ENCODE measurements around the gene SNX10. TPM values are rescaled to one million over a fixed set of nuclear protein-coding genes. Genes with fewer than 3 reads are reported as not detected.

Gene SNX10
- total RNA-seq, 4 donors from 2014 or later, result 1.5 to 5.9 (median 3.1) TPM; not detected in 1

DNA sequence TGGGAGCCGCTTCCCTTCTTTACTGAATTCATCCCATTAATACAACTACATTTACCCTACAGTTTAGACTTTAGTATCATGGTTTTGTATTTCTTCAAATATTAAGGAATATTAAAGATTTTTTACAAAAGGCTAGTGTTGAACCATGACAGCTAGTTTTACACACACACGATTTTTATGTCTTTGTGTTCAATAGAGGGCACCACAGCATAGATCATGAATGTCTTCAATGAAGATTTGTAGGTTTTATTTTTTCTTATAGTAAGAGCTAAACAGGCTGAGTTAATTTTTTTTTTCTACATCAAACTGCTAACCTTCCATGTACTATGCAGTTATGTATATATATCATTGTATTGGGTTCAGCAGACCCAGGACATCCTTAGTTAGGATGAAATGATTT lies 76.9 kb downstream of the SNX10 start:
- intact Hi-C loops (cut with DNase I; ENCODE audit: low total_unique reads), result loop anchor here (2.0 to 10.0 kb wide), 3 partner anchors 164 to 792 kb away; partner anchors contain the start of genes CBX3 and HNRNPA2B1
- 72 to 78% methylated on average over 2 of the region's 2 CpGs for WGBS, 2 donors (ENCODE audit: low coverage in 1 of 2)
- DNase-seq, result no peak
- H3K4me3 ChIP-seq, result no peak overlapping the region
- no peak overlapping the region for H3K27ac ChIP-seq
- H3K27me3 ChIP-seq, result peaks cover 48% of the 10 kb centered on the region
- no peaks in the 10 kb centered on the region for H3K36me3 ChIP-seq
- H3K9me3 ChIP-seq, result no peaks in the 10 kb centered on the region
- in situ Hi-C loops (cut with MboI; ENCODE audit: low pct_ligation_motif_present in 1 of 4, low pct_unique_long_range_greater_than_20kb in 1 of 4, low sequenced_read_pairs in 3 of 4), result loop anchor here (5.0 to 25.0 kb wide), 10 partner anchors 129 to 794 kb away; partner anchors contain the start of genes HOXA3 (in 2 of the 4), HOXA7 (in 2 of the 4), HOXA10 (in 1 of the 4) and HOXA9 (in 1 of the 4)
- no peak for TF ChIP-seq POLR2A (IDR thresholded peaks at IDR 0.05)
- peaks cover 0 to 13% (median 2%) of the 10 kb centered on the region in 4 donors for H3K4me1 ChIP-seq

DNA sequence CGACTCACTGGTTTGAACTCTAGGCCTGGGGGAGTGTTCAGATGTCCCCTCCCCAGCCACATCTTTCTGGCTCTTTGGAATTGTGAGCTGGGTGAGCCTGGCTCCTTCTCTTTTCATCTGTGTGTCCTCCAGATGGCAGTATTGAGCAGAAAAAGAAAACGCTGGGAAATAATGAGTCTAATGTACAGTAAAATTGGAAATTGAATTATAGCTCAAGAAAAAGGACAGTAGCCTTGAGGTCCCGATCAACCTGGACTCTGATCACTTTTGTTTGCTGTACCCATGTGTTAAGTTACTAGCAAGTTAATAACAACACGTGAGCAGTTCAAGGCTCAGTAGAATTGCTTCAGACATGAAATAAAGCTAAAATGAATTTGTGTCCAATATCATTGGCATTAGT lies 77.9 kb downstream of the SNX10 start:
- WGBS, 2 donors (ENCODE audit: low coverage in 1 of 2), result 0 to 5% methylated on average over 2 to 4 of the region's 4 CpGs
- TF ChIP-seq, protein P1, sequence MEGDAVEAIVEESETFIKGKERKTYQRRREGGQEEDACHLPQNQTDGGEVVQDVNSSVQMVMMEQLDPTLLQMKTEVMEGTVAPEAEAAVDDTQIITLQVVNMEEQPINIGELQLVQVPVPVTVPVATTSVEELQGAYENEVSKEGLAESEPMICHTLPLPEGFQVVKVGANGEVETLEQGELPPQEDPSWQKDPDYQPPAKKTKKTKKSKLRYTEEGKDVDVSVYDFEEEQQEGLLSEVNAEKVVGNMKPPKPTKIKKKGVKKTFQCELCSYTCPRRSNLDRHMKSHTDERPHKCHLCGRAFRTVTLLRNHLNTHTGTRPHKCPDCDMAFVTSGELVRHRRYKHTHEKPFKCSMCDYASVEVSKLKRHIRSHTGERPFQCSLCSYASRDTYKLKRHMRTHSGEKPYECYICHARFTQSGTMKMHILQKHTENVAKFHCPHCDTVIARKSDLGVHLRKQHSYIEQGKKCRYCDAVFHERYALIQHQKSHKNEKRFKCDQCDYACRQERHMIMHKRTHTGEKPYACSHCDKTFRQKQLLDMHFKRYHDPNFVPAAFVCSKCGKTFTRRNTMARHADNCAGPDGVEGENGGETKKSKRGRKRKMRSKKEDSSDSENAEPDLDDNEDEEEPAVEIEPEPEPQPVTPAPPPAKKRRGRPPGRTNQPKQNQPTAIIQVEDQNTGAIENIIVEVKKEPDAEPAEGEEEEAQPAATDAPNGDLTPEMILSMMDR (IDR thresholded peaks at IDR 0.05), result peak; percentile 74 to 80 (median 75)
- TF ChIP-seq POLR2A (IDR thresholded peaks at IDR 0.05), result no peak
- no peak for TF ChIP-seq EP300 (IDR thresholded peaks at IDR 0.05; ENCODE audit: low read depth)

DNA sequence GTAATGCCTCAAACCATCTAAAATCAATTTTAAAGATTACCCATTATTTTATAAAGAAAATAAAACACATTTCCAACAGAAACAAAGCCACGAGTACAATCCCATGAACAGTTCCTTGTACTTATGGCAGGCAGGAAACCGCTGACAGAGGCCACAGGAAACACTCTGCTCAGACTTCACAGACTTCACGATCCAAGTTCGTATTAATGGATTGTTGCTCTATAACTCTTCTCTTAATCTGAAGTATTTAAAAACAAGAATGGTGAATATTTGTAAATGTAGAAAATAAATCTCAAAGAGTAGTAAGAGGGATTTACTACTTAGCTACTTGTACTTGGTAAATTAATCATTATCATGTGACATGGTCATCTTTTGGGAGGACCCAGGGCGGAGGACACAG lies 78.3 kb downstream of the SNX10 start:
- Histone ChIP-seq H3K4me1 (peaks cover 0 to 8% (median under 1%) of the 10 kb centered on the region in 4 donors), H3K36me3 (no peaks in the 10 kb centered on the region), H3K27ac (no peak overlapping the region), H3K9me3 (no peaks in the 10 kb centered on the region), H3K27me3 (peaks cover 63% of the 10 kb centered on the region), H3K4me3 (no peak overlapping the region)
- intact Hi-C loops (cut with DNase I; ENCODE audit: low total_unique reads) (no loop called here), in situ Hi-C loops (cut with MboI; ENCODE audit: low pct_ligation_motif_present in 1 of 4, low pct_unique_long_range_greater_than_20kb in 1 of 4, low sequenced_read_pairs in 3 of 4) (loop anchor here (5.0 to 25.0 kb wide), 8 partner anchors 135 to 792 kb away; partner anchors contain the start of genes HOXA7 (in 2 of the 4), HOXA10 (in 1 of the 4), HOXA3 (in 1 of the 4) and HOXA9 (in 1 of the 4))
- no peak for DNase-seq
- 47 to 65% methylated on average over 5 of the region's 5 CpGs for WGBS, 2 donors (ENCODE audit: low coverage in 1 of 2)
- TF ChIP-seq EP300 (IDR thresholded peaks at IDR 0.05; ENCODE audit: low read depth), result no peak
- TF ChIP-seq, protein P1 (IDR thresholded peaks at IDR 0.05), result no peak
- TF ChIP-seq POLR2AphosphoS5 (IDR thresholded peaks at IDR 0.05), result no peak
- TF ChIP-seq POLR2A (IDR thresholded peaks at IDR 0.05), result no peak

More for the DNA sequence above, 77.9 kb downstream of the SNX10 start:
- Histone ChIP-seq H3K27ac (no peak overlapping the region), H3K9me3 (no peaks in the 10 kb centered on the region), H3K27me3 (peaks cover 59% of the 10 kb centered on the region), H3K4me3 (no peak overlapping the region), H3K4me1 (peaks cover 0 to 12% (median 1%) of the 10 kb centered on the region in 4 donors), H3K36me3 (no peaks in the 10 kb centered on the region)
- peak; percentile 20 for DNase-seq
- in situ Hi-C loops (cut with MboI; ENCODE audit: low pct_ligation_motif_present in 1 of 4, low pct_unique_long_range_greater_than_20kb in 1 of 4, low sequenced_read_pairs in 3 of 4), result loop anchor here (5.0 to 25.0 kb wide), 10 partner anchors 128 to 793 kb away; partner anchors contain the start of genes HOXA3 (in 2 of the 4), HOXA7 (in 2 of the 4), HOXA10 (in 1 of the 4) and HOXA9 (in 1 of the 4)
- intact Hi-C loops (cut with DNase I; ENCODE audit: low total_unique reads), result loop anchor here (2.0 to 10.0 kb wide), 3 partner anchors 165 to 791 kb away; partner anchors contain the start of genes CBX3 and HNRNPA2B1

DNA sequence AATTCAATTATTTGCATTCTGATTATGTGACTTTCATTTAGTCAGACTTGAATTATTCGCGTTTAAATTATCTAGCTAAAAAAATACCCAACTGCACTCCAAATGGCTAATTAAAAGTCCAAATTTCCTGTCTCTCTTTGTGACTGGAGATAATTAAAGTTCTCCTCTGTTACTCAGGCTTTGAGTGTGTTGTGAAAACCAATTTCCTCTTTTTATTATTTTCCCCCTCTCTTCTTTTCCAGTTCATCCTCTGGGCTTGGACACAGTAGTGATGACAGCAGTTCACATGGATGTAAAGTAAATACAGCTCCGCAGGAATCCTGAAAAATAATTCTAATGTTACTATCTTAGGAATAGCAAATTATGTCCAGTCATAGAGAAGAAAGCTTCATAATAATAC lies 80.6 kb downstream of the SNX10 start:
- Histone ChIP-seq H3K27ac (no peak overlapping the region), H3K36me3 (no peaks in the 10 kb centered on the region), H3K9me3 (no peaks in the 10 kb centered on the region), H3K27me3 (peaks cover 82% of the 10 kb centered on the region), H3K4me3 (no peak overlapping the region), H3K4me1 (peaks cover 0 to 21% (median 9%) of the 10 kb centered on the region in 4 donors)
- TF ChIP-seq EP300 (IDR thresholded peaks at IDR 0.05; ENCODE audit: low read depth) (no peak), POLR2AphosphoS5 (IDR thresholded peaks at IDR 0.05) (no peak), POLR2A (IDR thresholded peaks at IDR 0.05) (no peak)
- TF ChIP-seq, protein P1 (IDR thresholded peaks at IDR 0.05), result no peak
- in situ Hi-C loops (cut with MboI; ENCODE audit: low pct_ligation_motif_present in 1 of 4, low pct_unique_long_range_greater_than_20kb in 1 of 4, low sequenced_read_pairs in 3 of 4) (loop anchor here (5.0 to 25.0 kb wide), 8 partner anchors 133 to 790 kb away; partner anchors contain the start of genes HOXA7 (in 2 of the 4), HOXA10 (in 1 of the 4), HOXA3 (in 1 of the 4) and HOXA9 (in 1 of the 4)), intact Hi-C loops (cut with DNase I; ENCODE audit: low total_unique reads) (no loop called here)
- WGBS, 2 donors (ENCODE audit: low coverage in 1 of 2), result 80 to 85% methylated on average over 3 of the region's 3 CpGs
- no peak for DNase-seq
